Stimulated activated CD8-positive, alpha-beta memory T cell treated with anti-CD3 and anti-CD28 coated beads, Interleukin-7, amount 100 ng/mL, for 48 hours (primary cell): ENCODE measurements around the gene PTPRF.
"Not testable (repeated sequence)": the region's sequence is repeated elsewhere in the genome, so short reads cannot be mapped to it uniquely, and the experiment has no call there.

Experiments
- DNase-seq, 2 donors: peaks; one replicate each; pipeline ENCODE4 v3.0.0-alpha.2; 2020; ENCODE audit warnings: low read depth in 1 of 2; ENCODE audit errors: extremely low read depth in 1 of 2

The PTPRF gene

DNA sequence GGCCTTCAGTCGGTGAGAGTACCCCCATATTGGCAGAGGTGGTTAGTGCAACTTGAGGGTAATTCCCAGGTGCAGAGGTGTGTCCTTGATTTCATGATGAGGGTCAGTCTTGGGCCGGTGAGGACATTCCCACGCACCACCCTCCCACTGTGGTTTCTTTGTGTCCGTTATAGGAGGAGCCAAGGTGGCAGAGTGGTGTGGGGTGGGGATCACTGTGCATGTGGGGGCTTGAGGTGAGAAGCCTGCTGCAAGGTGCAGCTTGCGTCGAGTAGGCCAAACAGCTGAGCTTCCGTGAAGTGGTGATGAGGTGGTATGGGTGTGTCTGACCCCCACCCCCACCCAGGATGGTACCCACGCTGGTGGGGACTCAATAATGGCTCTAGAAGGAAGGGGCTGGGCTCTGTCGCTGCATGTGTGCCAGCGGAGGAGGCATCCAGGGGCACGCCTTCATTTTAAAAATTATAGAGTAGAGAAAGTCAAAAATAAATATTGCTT lies 6.2 kb downstream of the PTPRF start:
- no peak for DNase-seq

DNA sequence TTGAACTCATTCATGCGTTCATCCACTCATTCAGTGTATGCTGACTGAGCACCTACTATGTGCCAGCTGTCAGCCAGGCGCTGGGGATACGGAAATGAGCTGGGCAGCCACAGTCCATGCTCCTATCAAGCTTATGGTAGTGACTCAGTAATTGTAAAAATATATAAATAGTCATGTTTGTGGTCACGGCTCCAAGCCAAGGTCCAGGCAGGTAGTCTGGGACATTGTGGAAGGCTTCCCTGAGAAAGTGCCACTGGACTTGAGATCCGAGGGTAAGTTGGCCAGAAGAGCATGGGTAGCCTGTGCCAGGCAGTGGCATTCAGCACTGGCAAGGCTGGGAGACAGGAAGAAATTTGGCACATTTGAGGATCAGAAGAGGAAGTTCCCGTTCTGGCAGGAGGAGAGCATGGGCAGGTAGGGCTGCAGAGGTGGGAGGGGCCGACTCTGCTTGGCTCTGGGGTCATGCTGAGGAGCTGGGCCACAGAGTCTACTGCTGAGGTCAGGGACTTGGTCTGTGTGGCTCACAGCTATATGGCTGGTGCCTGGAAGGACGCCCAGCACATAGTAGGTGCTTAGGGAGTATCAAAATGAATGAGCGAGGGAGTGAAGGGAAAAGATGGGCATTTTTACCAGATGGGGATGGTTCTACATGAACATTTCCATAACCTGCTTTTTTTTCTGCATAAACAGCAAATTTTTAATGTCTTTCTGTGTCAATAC lies 6.9 kb downstream of the PTPRF start:
- no peak for DNase-seq

- no peak for DNase-seq
These were observed 7.4 kb downstream of the PTPRF start for GRCh38 chr1:43538143-43538487.

GRCh38 chr1:43538969-43539368 lies 8.3 kb downstream of the PTPRF start:
- no peak for DNase-seq

DNA sequence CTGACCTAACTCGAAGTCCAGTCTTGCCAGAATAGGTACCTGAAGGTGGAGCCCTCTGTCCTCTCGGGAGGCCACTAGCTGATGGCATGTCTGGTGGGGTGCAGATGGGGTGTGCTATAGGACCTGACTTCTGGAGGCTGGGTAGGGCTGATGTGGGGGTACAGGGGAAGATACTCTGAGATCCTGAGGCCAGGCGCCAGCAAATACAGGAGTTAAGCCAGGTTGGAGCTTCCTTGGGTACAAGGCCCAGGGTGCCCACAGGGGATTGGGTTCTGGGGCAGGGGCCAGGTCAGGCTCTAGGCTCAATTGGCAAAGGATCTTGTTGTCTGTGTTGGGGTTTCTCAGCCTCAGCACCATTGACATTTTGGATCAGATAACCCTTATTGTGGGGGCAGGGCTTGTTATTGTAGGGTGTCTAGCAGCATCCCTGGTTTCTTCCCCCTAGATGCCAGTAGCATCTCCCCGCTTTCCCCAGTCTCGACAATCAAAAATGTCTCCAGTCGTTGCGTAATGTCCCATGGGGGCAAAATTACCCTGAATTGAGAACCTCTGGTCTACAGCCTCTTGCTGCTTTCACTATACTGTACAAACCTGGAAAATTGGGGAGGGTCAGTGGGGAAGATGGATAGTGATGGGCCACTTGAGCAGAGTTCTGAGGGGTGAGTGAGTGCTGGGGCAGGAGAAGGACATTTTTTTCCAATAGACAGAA lies 9.2 kb downstream of the PTPRF start:
- DNase-seq, result no peak

- no peak for DNase-seq
These were observed 10.0 kb downstream of the PTPRF start for GRCh38 chr1:43540653-43541071.

GRCh38 chr1:43541141-43541540 lies 10.5 kb downstream of the PTPRF start:
- DNase-seq, result no peak

DNA sequence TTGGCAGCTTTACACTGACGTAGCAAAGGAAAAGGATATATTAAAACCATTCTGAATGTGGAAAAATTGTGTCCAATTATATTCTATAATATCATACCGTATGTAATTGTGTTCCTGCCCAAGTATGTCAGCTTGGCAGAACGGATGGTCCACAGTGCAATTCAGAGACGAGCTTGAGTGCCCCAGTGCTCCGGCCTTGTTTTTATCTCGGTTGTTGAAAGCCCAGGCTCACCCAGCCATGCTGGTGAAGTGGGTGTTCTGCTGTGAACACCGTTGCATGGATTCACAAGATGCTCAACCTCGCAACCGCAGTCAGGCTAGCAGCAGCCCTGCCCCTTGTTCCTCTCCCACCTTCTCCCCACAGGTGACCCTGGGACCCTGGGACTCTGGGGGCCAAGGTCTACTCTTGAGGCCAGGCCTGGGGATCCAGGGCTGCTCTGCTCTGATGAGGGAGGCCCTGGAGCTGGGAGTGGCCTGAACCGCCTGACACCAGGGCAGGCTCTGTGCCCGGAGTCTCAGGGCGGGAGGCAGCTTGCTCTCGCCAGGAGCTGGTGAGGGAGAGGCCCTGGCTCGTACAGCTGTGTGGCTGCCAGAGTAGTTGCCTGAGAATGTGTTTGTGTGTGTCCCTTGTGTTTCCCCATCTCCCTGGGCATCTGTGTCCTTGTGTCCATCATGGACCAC lies 11.2 kb downstream of the PTPRF start:
- DNase-seq, result no peak

GRCh38 chr1:43542527-43543458 lies 12.1 kb downstream of the PTPRF start:
- DNase-seq, result no peak

- DNase-seq, result no peak
These were observed 12.9 kb downstream of the PTPRF start for GRCh38 chr1:43543567-43543966.

DNA sequence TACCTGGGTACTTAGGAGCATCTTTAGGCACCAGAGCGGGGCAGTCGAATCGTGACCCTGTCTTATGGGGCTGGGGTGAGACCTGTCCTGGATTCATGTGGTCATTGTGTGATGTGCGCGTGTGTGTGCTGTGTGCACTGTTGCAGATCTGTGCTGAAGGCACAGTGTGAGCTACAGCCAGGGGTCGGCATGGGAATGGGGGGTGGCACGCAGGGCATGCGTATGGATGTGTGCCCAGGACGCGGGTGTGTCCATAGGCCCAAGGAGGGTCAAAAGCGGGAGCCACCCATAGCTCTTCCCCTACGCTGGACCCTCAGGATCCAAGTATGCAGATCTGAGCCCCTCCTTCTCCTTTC lies 14.6 kb downstream of the PTPRF start:
- DNase-seq, result no peak

DNA sequence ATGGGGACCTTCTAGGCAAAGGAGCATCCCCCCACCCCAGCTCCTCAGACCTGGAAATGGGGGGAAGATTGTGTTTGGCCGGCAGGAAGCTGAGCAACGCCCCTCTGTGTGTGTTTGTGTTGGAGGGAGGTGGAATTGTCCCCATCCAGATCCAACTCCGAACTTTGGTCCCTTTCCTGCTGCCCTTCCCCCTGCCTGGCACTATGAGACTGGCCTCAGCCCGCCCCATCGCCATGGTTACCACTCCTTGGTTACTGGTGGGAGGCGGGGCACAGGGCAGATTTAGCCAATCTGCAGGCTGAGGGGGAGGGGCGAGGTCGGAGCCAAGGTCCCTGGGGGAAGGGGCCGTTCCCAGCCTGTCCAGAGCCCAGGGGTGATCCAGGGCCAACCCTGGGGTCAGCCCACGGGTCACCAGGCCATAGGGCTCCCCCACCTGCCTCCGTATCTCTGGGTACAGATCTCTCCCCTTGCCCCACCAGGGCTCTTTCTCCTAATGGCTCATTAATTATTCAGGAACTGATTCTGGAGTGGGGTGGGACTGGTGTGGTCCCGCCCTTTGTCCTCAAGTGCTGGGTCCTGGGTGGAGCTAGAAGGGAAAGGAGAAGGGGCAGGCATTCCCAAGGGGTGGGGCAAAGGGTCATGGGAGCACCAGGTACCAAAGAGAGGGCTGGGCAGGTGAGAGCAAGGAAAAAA lies 15.2 kb downstream of the PTPRF start:
- DNase-seq, result no peak

DNA sequence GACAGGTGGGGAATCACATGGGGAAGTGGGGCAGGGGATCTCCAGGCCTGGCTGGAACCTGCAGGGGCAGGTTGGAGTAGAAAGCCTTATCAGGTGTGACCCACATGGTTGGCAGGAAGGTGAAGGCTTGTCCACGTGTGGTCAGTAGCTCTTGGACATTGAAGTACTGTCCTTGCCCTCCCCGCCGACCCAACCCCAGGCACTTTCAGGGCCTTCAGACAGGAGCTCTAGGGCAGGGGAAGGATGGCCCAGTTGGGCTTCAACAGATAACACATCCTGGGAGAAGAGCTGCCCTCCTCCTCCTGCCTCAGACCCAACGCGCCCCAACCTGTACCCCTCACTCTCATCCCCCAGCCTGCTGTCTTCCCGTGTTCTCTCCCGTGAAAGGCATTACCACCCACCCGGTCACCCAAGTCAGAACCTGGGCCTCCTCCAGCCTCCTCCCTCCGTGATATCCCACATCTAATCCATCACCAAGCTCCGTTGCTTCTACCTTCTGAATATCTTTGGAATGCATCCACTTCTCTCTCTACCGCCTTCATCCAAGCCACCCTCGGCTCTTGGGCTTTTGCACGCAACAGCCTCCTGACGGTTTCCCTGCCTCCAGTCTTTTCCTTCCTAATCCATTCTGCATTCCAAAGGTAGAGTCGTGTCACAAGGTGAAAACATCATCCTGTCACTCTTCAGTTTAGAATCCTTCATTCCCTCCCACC lies 15.9 kb downstream of the PTPRF start:
- DNase-seq, result no peak

DNA sequence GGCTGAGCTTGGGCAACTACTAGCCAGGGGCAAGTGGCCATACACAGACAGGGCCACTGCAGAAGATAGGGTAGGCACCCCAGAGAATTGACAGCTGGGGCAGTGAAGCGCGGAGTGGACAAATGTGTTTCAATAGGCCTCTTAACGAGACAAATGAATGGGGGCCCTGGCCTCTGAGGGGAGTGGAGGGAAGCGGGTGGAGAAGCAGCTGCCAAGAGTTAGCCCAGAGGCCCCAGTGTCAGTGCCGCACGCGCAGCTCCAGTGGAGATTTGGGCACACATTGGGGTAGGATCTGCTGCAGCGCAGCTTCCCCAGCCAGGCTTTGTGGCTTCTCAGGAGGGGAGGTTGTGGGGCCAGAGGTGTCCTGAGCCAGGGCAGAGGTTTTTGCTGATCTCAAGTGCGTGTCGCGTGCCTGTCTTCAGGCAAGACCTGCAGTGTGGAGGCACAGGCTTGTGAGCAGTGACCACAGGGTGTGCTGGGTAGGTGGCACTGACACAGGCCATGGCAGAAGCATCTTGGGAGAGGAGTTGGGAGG lies 16.9 kb downstream of the PTPRF start:
- no peak for DNase-seq

- no peak for DNase-seq
These were observed 17.9 kb downstream of the PTPRF start for GRCh38 chr1:43548285-43549271.

GRCh38 chr1:43549394-43549793 lies 18.7 kb downstream of the PTPRF start:
- DNase-seq, result not testable (repeated sequence)

DNA sequence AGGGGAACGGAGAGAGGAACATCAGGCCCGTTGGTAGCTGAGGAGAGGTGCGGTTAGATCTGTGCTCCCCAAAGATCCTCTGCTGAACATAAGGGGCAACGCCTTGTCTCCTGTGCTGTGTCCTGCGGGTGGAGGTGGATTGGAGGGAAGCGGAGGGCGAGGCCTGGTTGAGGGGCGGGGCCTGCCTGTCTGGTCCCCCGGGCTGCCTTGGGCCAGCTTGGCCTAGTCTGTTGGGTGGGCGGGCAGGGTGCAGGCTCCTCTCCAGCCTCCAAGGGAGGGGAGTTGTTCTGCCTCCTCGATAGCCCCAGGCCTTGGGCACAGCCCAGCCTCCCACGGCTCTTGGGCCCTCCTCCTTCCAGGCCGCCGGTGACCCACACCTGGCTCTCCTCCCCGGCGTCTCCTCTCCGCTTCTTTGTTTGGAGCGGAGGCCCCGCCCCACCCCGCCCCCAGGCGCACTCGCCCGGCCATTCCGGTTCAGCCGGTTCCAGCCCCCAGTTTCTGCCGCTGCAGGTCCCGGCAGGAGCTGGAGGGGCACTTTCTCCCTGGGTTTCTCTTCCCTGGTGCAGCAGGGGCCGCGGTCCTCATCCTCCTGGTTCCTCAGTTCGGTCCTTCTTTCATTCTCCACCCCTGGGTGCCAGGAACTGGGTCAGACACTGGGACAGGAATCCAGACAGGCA lies 19.4 kb downstream of the PTPRF start:
- no peak for DNase-seq
